ENCODE data around the gene TESMIN. TPM values are rescaled to one million over a fixed set of nuclear protein-coding genes. Genes with fewer than 3 reads are reported as not detected.

TESMIN gene
- polyA plus RNA-seq, 1 donor (not counting 4 experiments of a cell fraction or from before 2014, with no cell fraction given), result 4.0 TPM

- DNase-seq (ENCODE audit: low read depth, low spot score), result no peak
- FAIRE-seq, result no peak
- Histone ChIP-seq H3K9me3 (ENCODE audit: control insufficient read depth, low read depth, low read length) (no peaks in the 10 kb centered on the region), H3K4me2 (ENCODE audit: control insufficient read depth, extremely low read depth, insufficient read depth, low read depth, low read length) (no peak overlapping the region), H3K79me2 (ENCODE audit: control insufficient read depth, insufficient read depth, low read length) (no peaks in the 10 kb centered on the region), H2AFZ (ENCODE audit: control insufficient read depth, low read length) (no peak overlapping the region), H3K27ac (ENCODE audit: control insufficient read depth, insufficient read depth, low read length) (no peak overlapping the region), H3K4me1 (ENCODE audit: control insufficient read depth, extremely low read depth, insufficient read depth, low read length) (no peaks in the 10 kb centered on the region), H3K36me3 (ENCODE audit: control insufficient read depth in 2 of 2, extremely low read depth in 1 of 2, insufficient read depth in 2 of 2, low read length in 2 of 2) (peaks cover 5 to 12% of the 10 kb centered on the region in 2 experiments), H4K20me1 (ENCODE audit: control insufficient read depth, extremely low read depth, insufficient read depth, low read length) (no peaks in the 10 kb centered on the region), H3K9ac (ENCODE audit: control insufficient read depth, extremely low read depth, insufficient read depth, low read length) (no peak overlapping the region), H3K9me1 (ENCODE audit: control insufficient read depth, extremely low read depth, insufficient read depth, low read length) (no peaks in the 10 kb centered on the region), H3K27me3 (ENCODE audit: control insufficient read depth, extremely low read depth, insufficient read depth, low read length) (no peaks in the 10 kb centered on the region), H3K4me3 (ENCODE audit: control insufficient read depth in 2 of 3, extremely low read depth in 1 of 3, insufficient read depth in 2 of 3, low read depth in 1 of 3, low read length in 3 of 3) (no peak overlapping the region)
- no peak for TF ChIP-seq CTCF (optimal IDR thresholded peaks at IDR 0.05 in 1 of 3, IDR thresholded peaks at IDR 0.05 in 1 of 3, conservative IDR thresholded peaks at IDR 0.05 in 1 of 3; ENCODE audit: extremely low read depth in 1 of 3, insufficient read depth in 2 of 3, low read length in 3 of 3)
- no peak for TF ChIP-seq EZH2 (IDR thresholded peaks at IDR 0.05; ENCODE audit: low read length)
- dilution Hi-C loops (cut with MboI; ENCODE audit: extremely low pct_ligation_motif_present, low sequenced_read_pairs), result no loop called here
Observed at GRCh38 chr11:68770781-68771180, 19.5 kb upstream of the TESMIN start.

GRCh38 chr11:68767672-68768071 lies 16.4 kb upstream of the TESMIN start:
- H4K20me1 ChIP-seq (ENCODE audit: control insufficient read depth, extremely low read depth, insufficient read depth, low read length), result no peaks in the 10 kb centered on the region
- no peaks in the 10 kb centered on the region for H3K9me1 ChIP-seq (ENCODE audit: control insufficient read depth, extremely low read depth, insufficient read depth, low read length)
- peaks cover 0 to 2% of the 10 kb centered on the region in 2 experiments for H3K36me3 ChIP-seq (ENCODE audit: control insufficient read depth in 2 of 2, extremely low read depth in 1 of 2, insufficient read depth in 2 of 2, low read length in 2 of 2)
- DNase-seq (ENCODE audit: low read depth, low spot score) (no peak), FAIRE-seq (no peak)
- no peaks in the 10 kb centered on the region for H3K79me2 ChIP-seq (ENCODE audit: control insufficient read depth, insufficient read depth, low read length)
- H2AFZ ChIP-seq (ENCODE audit: control insufficient read depth, low read length), result no peak overlapping the region
- H3K4me3 ChIP-seq (ENCODE audit: control insufficient read depth in 2 of 3, extremely low read depth in 1 of 3, insufficient read depth in 2 of 3, low read depth in 1 of 3, low read length in 3 of 3), result no peak overlapping the region
- no peaks in the 10 kb centered on the region for H3K27me3 ChIP-seq (ENCODE audit: control insufficient read depth, extremely low read depth, insufficient read depth, low read length)
- TF ChIP-seq CTCF (optimal IDR thresholded peaks at IDR 0.05 in 1 of 3, IDR thresholded peaks at IDR 0.05 in 1 of 3, conservative IDR thresholded peaks at IDR 0.05 in 1 of 3; ENCODE audit: extremely low read depth in 1 of 3, insufficient read depth in 2 of 3, low read length in 3 of 3), result no peak
- no peak for TF ChIP-seq EZH2 (IDR thresholded peaks at IDR 0.05; ENCODE audit: low read length)
- dilution Hi-C loops (cut with MboI; ENCODE audit: extremely low pct_ligation_motif_present, low sequenced_read_pairs), result no loop called here
- no peaks in the 10 kb centered on the region for H3K9me3 ChIP-seq (ENCODE audit: control insufficient read depth, low read depth, low read length)
- H3K9ac ChIP-seq (ENCODE audit: control insufficient read depth, extremely low read depth, insufficient read depth, low read length), result no peak overlapping the region
- H3K4me2 ChIP-seq (ENCODE audit: control insufficient read depth, extremely low read depth, insufficient read depth, low read depth, low read length), result no peak overlapping the region
- no peak overlapping the region for H3K27ac ChIP-seq (ENCODE audit: control insufficient read depth, insufficient read depth, low read length)
- no peaks in the 10 kb centered on the region for H3K4me1 ChIP-seq (ENCODE audit: control insufficient read depth, extremely low read depth, insufficient read depth, low read length)
